GM19351 (cell line): Measurements from ENCODE around the gene PRKCQ.
A peak's percentile ranks its signal among the peaks of the same experiment; 100 is the strongest.

Source experiments
- ATAC-seq: cut with Tn5 transposase; IDR thresholded peaks from one replicate; pipeline ENCODE4 v1.9.1; 2021; ENCODE audit warnings: mild to moderate bottlenecking, moderate library complexity; ENCODE audit not compliant: unreplicated experiment

PRKCQ gene

DNA sequence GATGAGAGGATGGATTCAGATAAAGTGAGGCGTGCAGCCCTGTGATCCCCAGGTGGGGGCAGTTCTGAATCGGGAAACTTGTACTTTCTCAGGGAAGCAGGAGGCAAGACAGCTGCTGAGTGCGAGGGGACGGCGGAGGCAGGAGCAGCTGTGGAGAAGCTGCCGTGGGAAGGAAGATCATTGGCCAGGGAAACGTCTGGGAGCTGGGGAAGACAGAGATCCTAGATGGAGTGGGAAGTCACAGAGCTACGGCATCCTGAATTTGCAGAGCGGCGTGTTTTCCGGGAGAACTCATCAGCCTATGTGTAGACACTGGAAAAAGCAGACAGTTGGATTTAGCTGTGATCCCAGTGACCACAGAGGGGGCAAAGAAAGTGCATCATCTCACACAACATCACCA, 9.2 kb downstream of the PRKCQ start:
- no peak for ATAC-seq

DNA sequence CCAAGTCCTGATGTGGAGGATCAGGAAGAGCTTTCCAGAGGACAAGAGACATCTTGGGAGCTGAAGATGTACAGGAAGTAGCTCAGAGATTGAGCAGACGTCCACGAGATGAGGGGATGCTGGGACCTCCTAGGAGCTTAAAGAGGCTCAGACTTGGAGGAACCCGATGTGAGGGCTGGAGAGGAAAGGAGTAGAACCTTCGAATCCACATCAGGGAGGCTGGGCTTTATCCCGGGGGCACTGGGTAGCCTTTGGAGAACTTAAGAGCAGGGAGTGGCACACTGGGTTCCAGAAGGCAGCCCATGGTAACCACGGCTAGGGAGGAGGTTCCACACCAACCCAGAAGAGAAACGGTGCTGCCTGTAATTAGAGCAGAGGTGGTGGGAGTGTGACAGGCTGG, 10.8 kb downstream of the PRKCQ start:
- no peak for ATAC-seq

DNA sequence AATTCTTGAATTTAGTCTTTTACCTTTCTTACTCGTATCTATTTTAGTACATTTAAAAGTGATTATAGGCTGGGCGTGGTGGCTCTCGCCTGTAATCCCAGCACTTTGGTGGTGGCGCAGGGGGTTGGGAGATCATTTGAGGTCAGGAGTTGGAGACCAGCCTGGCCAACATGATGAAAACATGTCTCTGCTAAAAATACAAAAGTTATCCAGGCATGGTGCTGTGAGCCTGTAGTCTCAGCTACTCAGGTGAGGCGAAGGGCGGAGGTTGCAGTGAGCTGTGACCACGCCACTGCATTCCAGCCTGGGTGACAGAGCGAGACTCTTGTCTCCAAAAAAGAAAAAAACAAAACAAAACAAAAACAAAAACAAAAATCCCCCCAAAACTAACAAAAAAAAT, 12.2 kb downstream of the PRKCQ start:
- ATAC-seq: no peak

DNA sequence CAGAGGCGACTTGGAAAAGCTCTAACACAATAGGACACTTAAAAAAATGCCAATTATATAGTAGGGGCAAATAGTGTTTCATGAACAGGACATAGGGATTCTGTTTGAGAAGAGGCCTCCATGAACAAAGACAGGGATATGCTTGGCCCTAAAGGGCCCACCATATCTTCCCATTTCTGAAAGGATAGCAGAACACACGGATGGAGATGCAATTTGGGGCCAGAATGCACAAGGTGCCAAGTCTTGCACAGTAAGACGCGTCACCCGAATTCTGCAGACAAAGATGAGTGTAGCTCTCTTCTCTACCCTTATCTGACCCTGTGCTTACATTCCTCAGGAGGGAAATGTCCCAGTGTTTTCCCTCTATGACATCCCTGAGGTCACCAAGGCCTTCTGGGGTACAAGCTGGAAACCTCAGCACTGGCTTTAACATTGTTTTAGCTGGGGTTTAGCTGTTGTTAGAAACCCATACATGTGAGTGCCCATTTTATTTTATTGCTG, 12.8 kb downstream of the PRKCQ start:
- ATAC-seq: no peak

DNA sequence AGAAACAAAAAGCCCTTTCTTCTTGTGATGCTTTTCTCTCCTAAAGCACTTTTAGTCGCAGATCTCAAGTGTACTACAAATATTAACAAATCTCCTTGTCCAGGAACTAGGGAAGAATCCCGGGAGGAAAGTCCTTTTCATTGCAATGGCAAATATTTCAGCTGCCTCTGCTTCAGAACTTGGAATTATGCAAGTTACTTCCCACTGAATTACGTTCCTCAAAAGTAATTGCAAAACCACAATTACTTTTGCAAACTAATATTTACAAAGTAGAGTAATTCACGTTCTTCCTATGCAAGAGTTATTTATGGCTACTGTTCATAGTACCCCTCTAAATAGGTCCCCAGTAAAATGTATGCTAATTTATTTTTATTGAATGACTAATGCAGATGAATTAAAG, 14.5 kb downstream of the PRKCQ start:
- no peak for ATAC-seq

DNA sequence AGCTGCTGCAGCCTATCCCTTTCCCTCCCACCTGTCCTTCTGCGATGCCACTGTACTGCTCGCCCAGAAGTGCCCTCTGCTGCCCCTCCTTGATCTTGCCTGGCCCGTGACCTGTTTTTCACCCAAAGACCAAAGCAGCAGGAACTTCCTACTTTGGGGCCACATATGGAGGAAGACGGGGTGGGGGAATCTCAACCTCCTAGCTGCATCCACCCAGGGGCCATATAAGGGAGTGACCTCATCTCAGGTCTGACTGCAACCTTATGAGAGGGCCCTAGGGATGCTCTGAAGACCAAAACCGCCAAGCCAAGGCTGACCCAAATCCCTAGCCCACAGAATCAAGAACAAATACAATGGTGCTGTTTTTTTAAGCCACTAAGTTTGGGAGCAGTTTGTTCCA, 15.7 kb downstream of the PRKCQ start:
- ATAC-seq: no peak

DNA sequence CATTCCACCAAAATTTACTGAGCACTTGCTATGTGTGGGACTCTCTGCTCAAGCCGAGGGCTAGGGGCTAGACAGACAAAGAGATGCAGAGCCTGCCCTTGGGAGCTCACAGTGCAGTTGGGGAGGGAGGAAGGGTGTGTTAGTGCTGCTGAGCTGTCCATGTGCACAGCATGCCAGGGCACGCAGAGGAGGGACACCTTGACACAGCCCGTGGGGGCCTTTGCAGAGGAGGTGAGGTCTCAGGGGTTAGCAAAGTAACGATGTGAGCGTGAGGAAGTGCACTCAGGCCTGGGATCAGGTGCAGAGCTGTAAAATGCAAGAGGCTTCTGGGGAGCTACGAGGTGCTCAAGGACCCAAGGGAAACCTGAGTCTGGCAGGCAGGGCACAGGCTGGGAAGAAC, 16.3 kb downstream of the PRKCQ start:
- ATAC-seq: no peak

DNA sequence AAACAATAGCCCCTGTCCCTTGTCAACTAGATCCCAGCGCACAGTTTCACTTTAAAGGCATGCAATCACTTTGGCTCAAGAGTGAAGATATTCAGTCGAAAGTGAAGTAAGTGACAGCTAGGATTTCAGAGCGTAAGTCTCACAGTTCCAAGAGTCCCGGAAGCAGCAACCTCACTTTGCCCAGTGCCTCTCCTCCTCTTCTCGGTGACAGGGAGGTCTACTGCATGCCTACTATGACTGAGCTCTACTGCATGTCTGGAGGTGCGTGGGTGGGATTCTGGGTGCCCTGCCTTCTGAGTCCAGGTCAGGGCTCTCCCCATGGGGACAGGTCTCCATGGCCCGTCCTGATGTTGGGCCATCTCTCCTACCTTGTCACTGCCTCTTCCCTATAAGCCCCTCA, 17.0 kb downstream of the PRKCQ start:
- no peak for ATAC-seq

DNA sequence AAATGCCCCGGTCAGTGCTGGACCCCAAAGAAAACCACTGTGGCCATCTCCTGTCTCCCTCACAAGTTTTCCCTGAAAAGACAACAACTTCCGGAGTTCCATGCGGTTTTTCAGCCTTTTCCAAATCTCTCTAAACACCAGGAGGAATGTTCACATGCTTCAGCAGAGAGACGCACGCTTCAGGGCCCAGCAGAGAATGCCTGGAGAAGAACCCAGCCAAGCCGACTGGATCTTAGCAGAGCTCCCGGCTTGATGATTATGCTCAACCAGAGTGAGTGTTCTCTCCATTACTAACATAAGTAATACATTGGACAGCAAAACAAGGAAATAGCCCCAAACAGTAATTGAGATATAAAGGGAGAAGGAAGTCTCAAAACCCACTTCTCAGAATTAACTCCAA, 17.9 kb downstream of the PRKCQ start:
- ATAC-seq: no peak

DNA sequence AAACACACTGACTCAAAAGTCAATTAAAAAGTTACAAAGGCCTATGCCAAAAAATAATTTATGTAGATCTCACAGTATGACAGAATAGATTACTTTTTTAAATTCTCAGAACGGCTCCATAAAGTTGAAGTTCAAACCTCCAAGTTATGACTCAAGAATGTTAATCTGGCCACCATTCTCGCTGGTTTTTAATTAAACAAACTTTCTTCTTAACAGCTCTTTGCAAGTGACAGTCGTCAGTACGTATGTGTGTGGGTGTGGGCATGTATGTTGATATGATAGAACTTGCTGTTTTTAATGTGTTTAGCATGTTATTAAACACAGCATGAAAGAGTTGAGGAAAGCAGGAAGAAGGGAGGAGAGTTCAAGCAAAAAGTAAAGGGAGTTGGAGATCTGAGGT, 18.5 kb downstream of the PRKCQ start:
- ATAC-seq: no peak

DNA sequence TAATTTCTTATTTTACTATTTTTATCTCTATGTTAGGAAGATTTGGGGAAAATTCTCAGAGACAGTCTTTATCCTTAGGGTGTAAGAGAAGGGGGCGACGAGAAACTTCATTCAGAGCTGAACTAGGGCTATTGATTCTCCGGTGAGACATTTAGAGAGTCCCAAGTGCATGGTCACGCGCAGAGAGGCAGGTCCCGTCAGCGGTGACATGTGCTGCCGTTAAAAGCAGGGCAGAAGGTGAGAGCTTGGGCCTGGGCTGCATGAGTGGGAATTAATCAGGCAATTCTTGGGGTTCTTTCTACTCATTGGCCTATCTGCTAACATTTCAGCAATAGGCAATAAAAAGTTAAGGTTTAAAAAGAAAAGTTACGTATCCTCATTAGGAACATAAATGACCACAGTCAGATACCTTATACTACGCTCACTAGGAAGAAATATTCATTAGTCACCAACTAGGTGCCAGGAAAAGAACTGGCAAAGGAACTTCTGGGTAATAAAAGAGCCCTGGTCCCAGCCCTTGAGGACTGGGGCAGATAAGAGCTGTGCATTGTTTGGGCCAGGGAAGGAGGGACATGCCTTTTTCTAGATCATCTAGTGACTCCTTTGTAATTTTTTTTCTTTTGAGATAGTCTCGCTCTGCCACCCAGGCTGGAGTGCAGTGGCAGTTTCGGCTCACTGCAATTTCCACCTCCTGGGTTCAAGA, 21.2 kb downstream of the PRKCQ start:
- no peak for ATAC-seq

DNA sequence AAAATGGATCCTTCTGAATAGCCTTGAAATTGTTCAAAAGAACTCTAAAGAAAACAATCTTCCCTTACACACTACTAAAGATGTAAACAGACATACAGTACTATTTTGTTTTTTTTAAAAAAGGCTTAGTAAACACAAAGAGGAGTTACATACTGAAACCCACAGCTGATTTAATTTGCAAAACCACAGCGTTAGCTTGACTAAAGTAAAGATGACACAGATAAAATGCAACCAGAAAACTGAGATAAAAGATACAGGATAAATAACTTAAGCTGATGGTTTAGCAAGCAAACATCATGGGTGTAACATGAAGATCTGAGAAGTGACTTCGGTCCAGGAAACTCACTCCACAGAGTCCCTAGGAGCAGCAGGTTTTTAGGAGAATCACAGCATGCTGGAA, 21.8 kb downstream of the PRKCQ start:
- ATAC-seq: no peak

DNA sequence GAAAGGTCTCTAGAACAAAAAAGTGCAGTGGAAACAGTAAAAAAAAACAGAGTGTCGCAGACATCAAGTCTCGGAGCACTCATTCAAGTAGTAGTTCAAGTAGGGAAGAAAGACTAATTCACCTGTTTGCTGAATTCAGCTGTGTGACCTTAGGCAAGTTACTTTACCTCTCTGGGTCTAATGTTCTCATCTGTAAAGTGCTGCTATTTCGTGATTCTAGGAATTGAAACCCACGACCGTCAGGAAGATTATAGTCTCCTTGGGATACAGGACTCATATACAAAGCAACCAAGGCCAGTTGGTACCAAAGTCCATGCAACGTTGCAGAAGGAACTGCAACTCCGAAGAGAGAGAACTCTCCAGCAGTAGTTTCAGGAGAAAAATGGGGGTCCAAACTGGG, 26.1 kb downstream of the PRKCQ start:
- ATAC-seq: no peak

DNA sequence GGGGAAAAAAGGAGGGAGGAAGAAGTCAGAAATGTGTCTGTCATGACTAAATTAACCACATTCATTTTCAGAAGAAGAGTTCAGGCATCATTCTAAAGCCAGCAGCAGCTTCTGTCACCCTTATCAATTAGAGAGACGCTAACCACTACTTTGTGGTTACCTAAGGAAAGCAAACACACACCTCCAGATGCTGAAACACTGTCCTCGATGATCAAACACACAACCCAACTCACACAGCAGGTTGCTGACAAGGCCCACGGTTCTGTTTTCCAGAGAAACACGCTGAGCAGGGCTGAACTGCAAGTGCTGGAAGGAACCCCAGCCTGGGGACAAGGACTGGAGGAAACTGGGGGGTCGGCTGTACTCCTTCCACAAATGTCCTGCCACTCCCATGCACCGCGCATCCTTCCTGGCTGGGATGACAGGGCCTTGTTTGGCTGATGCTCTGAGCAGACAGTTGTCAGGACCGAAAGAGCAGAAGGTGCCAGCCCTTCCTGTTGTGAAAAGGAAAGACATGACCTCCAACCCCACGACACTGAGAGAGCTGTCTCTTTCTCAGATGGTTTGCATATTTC, 36.6 kb downstream of the PRKCQ start:
- ATAC-seq: peak; percentile 83

DNA sequence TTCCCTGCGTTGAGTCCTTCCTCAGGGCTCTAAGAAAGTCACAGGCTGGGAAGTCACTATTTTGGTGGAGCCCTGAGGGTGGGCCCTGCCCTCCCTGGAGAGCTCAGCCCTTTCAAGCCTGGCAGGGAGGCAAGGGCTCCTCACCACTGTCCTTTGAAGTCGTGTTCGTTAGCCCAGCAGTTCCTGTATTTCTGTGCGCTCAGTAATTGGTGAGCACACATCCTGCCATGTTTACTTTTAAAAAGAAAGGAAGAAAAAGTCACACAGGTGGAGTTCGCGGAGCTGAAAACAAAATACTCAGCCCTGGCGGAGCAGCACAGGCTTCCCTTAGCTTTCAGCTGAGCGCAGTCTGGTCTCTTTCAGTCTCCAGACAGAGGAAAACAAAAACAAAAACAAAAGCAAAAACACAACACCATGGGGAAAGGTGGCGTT, 37.1 kb downstream of the PRKCQ start:
- ATAC-seq: peak; percentile 43

DNA sequence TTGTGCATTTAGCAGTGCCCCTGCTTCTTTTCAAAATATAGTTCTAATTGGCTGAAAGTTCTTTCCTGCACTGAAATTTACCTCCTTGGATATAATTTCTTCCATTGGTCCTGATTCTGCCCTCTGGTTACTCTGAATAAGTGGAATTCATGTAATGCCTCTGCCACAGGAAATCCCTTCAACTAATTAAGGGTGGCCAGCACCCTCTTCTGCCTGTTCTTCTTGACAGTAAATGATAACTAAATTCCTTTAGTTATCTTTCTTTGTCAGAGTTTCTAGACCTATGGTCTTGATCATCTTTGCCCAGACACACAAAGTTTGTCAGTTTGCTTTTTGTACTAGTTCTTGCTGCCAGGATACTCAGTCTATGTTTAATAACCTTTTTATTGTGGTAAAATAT, 40.2 kb downstream of the PRKCQ start:
- no peak for ATAC-seq

DNA sequence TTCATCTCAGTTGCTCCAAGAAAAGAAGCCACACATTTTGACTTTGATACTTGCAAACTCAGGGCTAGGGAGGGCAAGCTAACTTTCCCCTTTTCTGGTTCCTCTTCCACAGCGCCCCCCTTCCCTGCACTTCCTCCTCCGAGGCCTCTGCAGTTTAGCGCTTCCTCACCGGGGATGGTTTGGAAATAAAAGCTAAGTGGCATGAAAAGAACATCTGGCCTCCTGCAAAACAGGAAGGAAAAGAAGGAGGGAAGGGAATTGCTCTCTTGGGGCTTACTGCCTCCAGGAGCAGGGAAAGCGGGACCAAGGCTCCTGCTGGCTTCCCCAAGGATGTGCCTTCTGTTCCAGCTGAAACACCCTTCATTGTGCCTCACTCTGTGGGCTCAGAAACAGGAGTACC, 42.3 kb downstream of the PRKCQ start:
- ATAC-seq: no peak

DNA sequence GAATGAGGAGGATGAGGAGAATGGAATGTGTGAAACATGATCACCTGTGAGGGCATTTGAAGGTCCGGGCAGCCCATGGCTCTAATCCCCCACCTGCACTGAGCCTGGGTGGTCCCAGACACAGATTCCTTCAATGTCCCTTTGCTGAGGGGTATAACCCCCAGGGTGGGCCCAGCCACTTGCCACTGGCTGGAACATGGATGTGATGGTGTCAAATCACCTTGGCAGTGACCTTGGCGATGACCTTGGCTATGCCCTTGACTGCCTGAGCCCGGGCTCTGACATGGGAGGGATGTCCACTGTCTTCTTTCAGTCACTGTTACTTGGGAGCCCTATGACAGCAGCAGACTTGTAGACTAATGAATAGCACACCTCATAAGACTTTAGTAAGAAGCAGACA, 44.0 kb downstream of the PRKCQ start:
- no peak for ATAC-seq

DNA sequence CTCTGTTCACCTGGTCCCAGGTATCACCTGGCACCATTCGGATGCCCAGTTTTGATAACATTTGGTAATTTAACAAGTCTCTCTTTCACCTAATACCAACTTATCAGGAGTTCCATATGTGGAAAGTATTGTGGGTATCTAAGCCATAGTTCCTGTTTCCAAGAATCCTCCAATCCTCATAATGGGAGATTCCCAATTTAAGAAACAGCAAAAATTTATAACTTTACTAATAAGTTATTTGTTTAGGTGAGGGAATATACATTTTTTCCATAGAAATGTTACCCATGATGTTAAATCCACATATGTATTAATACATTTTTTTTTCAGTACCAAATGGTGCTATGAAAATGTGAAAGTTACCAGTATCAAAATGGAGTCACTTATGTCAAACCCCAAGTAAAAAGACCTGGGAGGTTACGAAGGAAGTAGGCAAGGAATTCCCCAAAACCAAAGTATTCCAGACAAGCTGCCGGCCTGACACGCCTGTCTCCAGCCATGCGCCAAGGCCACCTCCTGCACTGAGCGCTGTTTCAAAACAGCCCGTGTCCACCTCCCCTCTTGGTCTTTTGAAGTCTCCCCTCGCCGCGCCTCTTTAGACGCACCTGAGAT, 44.8 kb downstream of the PRKCQ start:
- no peak for ATAC-seq

DNA sequence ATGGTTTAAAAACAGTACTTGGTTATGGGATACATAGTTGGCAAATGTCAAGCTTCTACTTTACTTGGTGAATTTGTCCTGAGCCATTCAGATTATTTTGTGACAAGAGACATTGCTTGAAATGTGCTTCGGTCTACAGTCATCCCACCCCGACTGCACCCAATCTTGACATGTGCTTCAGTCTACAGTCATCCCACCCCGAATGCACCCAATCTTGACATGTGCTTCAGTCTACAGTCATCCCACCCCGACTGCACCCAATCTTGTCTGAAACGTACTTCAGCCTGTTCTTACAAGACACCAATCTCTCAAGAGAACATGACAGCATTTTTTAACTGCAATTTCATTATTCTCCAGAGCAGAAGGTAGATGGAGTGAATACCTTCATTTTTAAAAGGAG, 47.8 kb downstream of the PRKCQ start:
- no peak for ATAC-seq

DNA sequence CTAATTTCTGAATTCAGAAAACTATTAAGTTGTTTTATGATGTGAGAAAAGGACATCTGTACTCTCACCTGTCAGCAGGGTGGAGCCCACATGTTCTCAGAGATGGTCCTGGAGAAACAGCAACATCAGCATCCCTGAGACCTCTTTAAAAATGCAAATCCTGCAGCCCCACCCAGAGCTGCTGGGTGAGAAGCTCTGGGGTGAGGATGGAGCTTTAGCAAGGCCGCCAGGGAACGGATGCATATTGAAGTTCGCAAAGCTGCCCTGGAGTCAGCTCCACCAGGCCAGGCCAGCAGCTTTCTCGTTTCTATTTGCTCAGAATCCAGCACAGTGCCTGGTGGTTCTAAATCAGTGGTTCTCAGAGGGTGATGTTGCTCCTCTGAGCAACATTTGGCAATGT, 49.1 kb downstream of the PRKCQ start:
- ATAC-seq: no peak

DNA sequence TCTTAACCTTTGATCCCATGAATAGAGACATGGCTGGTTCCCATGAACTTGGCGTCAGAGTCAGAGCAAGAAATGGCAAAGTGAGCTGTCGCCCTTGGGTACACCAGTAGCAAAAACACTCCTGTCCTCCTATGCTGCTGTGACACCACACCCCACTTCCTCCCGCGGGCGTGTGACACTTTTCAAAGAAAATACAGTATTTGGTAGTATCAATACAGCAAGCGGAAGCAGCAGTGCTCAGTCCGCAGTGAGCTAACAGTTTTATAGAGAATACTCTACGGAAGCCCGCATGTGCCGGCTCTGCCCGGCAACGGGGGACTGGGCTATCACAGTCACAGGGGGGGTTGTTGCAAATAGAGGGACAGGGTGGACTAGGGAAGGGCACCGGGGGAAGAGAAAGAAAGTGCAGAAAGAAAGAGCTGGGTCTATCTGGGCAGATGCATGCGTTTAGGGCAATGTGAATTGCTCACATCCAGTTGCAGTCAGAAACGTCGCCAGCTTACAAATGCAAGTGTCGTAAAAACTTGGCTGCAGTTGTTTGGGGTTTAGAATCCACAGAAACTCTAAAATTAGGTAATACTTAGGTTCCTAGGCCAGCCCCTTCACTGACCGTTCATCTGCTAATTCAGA, 49.8 kb downstream of the PRKCQ start:
- ATAC-seq: no peak
